HG02759 (cell line): ENCODE results near the gene MTG1.
"Not testable (repeated sequence)": the region's sequence is repeated elsewhere in the genome, so short reads cannot be mapped to it uniquely, and the experiment has no call there.

Experiments used
- ATAC-seq: cut with Tn5 transposase; IDR thresholded peaks from one replicate; pipeline ENCODE4 v1.9.1; 2021; ENCODE audit warnings: mild to moderate bottlenecking, moderate library complexity; ENCODE audit not compliant: unreplicated experiment

MTG1 gene

GRCh38 chr10:133377025-133377817 lies 16.7 kb upstream of the MTG1 start:
- ATAC-seq, result no peak

GRCh38 chr10:133377818-133378250 lies 16.1 kb upstream of the MTG1 start:
- no peak for ATAC-seq

GRCh38 chr10:133378251-133379096 lies 15.5 kb upstream of the MTG1 start:
- peak; percentile 55 for ATAC-seq

- ATAC-seq, result peak; percentile 58
Measured at GRCh38 chr10:133379152-133379800, 14.7 kb upstream of the MTG1 start, which contains the start of gene PAOX. TSS of gene PAOX (plus strand) at chr10:133379262. CDS start at chr10:133379317, 55 bp downstream.

- no peak for ATAC-seq
Measured at GRCh38 chr10:133379801-133380666, 13.9 kb upstream of the MTG1 start.

GRCh38 chr10:133381036-133381435 lies 12.9 kb upstream of the MTG1 start:
- no peak for ATAC-seq

- ATAC-seq, result no peak
Measured at GRCh38 chr10:133383551-133383950, 10.4 kb upstream of the MTG1 start.

- ATAC-seq, result no peak
Measured at GRCh38 chr10:133384071-133384470, 9.9 kb upstream of the MTG1 start.

GRCh38 chr10:133385214-133385613 lies 8.7 kb upstream of the MTG1 start:
- ATAC-seq, result no peak

GRCh38 chr10:133386951-133387350 lies 7.0 kb upstream of the MTG1 start:
- ATAC-seq, result not testable (repeated sequence)

GRCh38 chr10:133388236-133388972 lies 5.6 kb upstream of the MTG1 start:
- ATAC-seq, result peak; percentile 1

GRCh38 chr10:133388973-133389818 lies 4.8 kb upstream of the MTG1 start:
- ATAC-seq, result peak; percentile 82

- no peak for ATAC-seq
Measured at GRCh38 chr10:133390597-133391248, 3.2 kb upstream of the MTG1 start.

GRCh38 chr10:133391249-133391635 lies 2.7 kb upstream of the MTG1 start:
- no peak for ATAC-seq

GRCh38 chr10:133391761-133392518 lies 2.0 kb upstream of the MTG1 start:
- ATAC-seq, result no peak

- ATAC-seq, result no peak
Measured at GRCh38 chr10:133393401-133394063, 425 bp upstream of the MTG1 start.

GRCh38 chr10:133394801-133395221 lies 854 bp downstream of the MTG1 start:
- ATAC-seq, result no peak
